ENCODE data around the gene TMEM62. TPM values are rescaled to one million over a fixed set of nuclear protein-coding genes. Genes with fewer than 3 reads are reported as not detected.
"Not testable (repeated sequence)": the region's sequence is repeated elsewhere in the genome, so short reads cannot be mapped to it uniquely, and the experiment has no call there.

TMEM62 gene
- total RNA-seq, 4 donors from 2014 or later: 15.8 to 49.2 (median 22.1) TPM

DNA sequence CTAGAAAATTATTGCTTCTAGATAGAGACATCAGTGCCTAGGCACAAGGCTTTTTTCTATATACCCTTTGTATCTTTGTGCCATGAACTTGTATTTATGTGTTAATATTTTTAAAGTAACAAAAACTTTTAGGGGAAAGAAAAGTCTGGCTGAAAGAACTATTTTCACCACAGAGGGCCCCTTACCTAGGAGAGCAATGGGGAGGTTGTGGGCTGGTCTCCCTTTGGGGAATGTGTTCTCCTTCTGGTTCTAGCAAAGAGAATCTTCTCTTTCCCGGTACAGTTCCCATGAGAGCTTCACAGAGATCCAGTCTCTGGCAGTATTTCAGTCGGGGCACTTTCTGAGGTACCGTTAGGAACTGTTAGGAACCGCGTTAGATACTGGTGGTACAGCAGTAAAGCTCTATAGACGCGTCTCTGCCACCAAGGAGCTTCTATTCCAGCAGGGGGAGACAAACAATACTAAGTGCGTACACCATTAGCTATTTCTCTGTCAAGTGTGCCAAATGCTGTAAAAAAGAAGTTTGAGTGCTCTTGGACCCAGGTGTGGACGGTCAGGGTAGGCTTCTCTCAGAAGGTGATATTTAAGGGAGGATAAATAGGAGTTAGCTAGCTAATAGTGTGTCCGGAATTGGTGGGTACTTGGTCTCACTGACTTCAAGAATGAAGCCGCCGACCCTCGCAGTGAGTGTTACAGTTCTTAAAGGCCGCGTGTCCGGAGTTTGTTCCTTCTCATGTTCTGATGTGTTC is 92.0 kb downstream of the TMEM62 start:
- peaks cover 0 to 14% (median 0%) of the 10 kb centered on the region in 4 donors for H3K27me3 ChIP-seq
- no peak overlapping the region for H3K27ac ChIP-seq
- WGBS, 2 donors: 42 to 45% methylated on average over 16 of the region's 16 CpGs
- intact Hi-C loops (cut with DNase I): loop anchor here (5.0 kb wide), 1 partner anchor 62 kb away; no protein-coding TSS in a partner anchor
- no peak for TF ChIP-seq POLR2A (IDR thresholded peaks at IDR 0.05)
- TF ChIP-seq, protein P1, sequence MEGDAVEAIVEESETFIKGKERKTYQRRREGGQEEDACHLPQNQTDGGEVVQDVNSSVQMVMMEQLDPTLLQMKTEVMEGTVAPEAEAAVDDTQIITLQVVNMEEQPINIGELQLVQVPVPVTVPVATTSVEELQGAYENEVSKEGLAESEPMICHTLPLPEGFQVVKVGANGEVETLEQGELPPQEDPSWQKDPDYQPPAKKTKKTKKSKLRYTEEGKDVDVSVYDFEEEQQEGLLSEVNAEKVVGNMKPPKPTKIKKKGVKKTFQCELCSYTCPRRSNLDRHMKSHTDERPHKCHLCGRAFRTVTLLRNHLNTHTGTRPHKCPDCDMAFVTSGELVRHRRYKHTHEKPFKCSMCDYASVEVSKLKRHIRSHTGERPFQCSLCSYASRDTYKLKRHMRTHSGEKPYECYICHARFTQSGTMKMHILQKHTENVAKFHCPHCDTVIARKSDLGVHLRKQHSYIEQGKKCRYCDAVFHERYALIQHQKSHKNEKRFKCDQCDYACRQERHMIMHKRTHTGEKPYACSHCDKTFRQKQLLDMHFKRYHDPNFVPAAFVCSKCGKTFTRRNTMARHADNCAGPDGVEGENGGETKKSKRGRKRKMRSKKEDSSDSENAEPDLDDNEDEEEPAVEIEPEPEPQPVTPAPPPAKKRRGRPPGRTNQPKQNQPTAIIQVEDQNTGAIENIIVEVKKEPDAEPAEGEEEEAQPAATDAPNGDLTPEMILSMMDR (IDR thresholded peaks at IDR 0.05): peak; percentile 22 to 84 (median 70)
- H3K9me3 ChIP-seq: no peaks in the 10 kb centered on the region
- no peaks in the 10 kb centered on the region for H3K36me3 ChIP-seq
- H3K4me3 ChIP-seq: no peak overlapping the region
- H3K4me1 ChIP-seq: peaks cover 0 to 4% (median 0%) of the 10 kb centered on the region in 3 donors
- no peak for DNase-seq

- intact Hi-C loops (cut with DNase I): loop anchor here (5.0 kb wide), 1 partner anchor 61 kb away; no protein-coding TSS in a partner anchor
- H3K27me3 ChIP-seq, H3K27ac ChIP-seq, H3K4me1 ChIP-seq, H3K4me3 ChIP-seq, H3K36me3 ChIP-seq, DNase-seq, H3K9me3 ChIP-seq: not testable (repeated sequence)
- WGBS, 2 donors: 81% methylated on average over 9 to 12 of the region's 12 CpGs
These were observed 92.5 kb downstream of the TMEM62 start for GRCh38 chr15:43225950-43226255.

DNA sequence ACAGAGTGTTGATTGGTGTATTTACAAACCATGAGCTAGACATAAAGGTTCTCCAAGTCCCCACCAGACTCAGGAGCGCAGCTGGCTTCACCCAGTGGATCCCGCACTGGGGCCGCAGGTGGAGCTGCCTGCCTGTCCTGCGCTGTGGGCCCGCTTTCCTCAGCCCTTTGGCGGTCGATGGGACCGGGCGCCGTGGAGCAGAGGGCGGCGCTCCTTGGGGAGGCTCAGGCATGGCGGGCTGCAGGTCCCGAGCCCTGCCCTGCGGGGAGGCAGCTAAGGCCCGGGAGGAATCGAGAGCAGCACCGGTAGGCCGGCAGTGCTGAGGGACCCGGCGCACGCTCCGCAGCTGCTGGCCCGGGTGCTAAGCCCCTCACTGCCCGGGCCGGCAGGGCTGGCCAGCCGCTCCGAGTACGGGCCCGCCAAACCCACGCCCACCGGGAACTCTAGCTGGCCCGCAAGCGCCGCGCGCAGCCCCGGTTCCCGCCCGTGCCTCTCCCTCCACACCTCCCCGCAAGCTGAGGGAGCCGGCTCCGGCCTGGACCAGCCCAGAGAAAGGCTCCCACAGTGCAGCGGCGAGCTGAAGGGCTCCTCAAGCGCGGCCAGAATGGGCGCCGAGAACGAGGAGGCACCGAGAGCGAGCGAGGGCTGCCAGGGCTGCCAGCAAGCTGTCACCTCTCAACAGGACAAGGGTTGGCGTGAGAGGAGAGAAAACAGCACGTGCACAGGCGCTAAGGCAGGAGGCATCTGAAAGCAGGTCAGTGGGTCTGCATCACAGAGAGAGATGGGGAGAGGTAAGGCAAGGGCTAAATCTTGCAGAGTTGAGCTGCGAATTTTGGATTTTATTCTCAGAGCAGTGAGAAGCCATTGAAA is 93.3 kb downstream of the TMEM62 start:
- H3K27me3 ChIP-seq: peaks cover 0 to 7% (median 0%) of the 10 kb centered on the region in 4 donors
- no peak for TF ChIP-seq POLR2A (IDR thresholded peaks at IDR 0.05)
- TF ChIP-seq, protein P1 (IDR thresholded peaks at IDR 0.05): no peak
- intact Hi-C loops (cut with DNase I): loop anchor here (5.0 kb wide), 1 partner anchor 61 kb away; no protein-coding TSS in a partner anchor
- H3K9me3 ChIP-seq: no peaks in the 10 kb centered on the region
- H3K4me3 ChIP-seq: no peak overlapping the region
- no peaks in the 10 kb centered on the region for H3K36me3 ChIP-seq
- no peak overlapping the region for H3K27ac ChIP-seq
- peaks cover 0 to 4% (median 0%) of the 10 kb centered on the region in 3 donors for H3K4me1 ChIP-seq
- whole genome bisulfite sequencing, 2 donors: 92 to 93% methylated on average over 5 to 10 of the region's 57 CpGs
- DNase-seq: no peak

- Histone ChIP-seq H3K36me3 (no peaks in the 10 kb centered on the region), H3K27me3 (peaks cover 0 to 15% (median 0%) of the 10 kb centered on the region in 4 donors), H3K9me3 (no peaks in the 10 kb centered on the region), H3K4me1 (peaks cover 0 to 4% (median 0%) of the 10 kb centered on the region in 3 donors), H3K27ac (peak overlapping the region in 1 of 4 donors; percentile 49), H3K4me3 (no peak overlapping the region)
- 77 to 78% methylated on average over 5 of the region's 5 CpGs for WGBS, 2 donors
- no peak for DNase-seq
- intact Hi-C loops (cut with DNase I): loop anchor here (5.0 kb wide), 1 partner anchor 57 kb away; no protein-coding TSS in a partner anchor
- TF ChIP-seq, protein P1 (IDR thresholded peaks at IDR 0.05): no peak
- no peak for TF ChIP-seq POLR2A (IDR thresholded peaks at IDR 0.05)
These were observed 96.6 kb downstream of the TMEM62 start for GRCh38 chr15:43229977-43230376.

DNA sequence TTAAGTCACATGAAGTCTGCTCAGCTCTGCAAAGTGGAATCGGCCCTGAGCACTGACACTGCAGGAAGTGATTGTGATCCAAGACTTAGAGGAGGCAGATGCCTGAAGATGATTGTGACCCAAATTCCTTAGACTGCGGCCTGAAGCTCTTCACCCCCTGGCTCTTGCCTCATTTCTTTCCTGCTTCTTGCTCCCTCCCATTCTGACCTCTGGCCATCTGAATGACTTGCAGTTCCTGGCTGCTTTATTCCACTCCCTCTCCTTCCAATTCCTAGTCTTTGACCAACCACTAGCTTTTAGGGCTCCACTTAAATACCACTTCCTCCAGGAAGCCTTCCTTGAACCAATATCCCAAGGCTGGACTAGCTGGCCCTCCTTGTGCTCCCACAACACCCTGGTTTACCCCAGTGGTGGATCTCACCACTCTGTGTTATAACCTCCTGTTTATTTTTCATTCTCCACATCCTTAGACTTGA is 97.3 kb downstream of the TMEM62 start:
- Histone ChIP-seq H3K27ac (peak overlapping the region in 2 of 4 donors; percentile 18 to 49), H3K9me3 (no peaks in the 10 kb centered on the region), H3K27me3 (peaks cover 0 to 12% (median 0%) of the 10 kb centered on the region in 4 donors), H3K4me3 (no peak overlapping the region), H3K36me3 (no peaks in the 10 kb centered on the region), H3K4me1 (no peaks in the 10 kb centered on the region)
- intact Hi-C loops (cut with DNase I): no loop called here
- no peak for TF ChIP-seq POLR2A (IDR thresholded peaks at IDR 0.05)
- TF ChIP-seq, protein P1 (IDR thresholded peaks at IDR 0.05): no peak
- DNase-seq: no peak
- WGBS, 2 donors: 52 to 68% methylated on average over 2 of the region's 2 CpGs
